Fibroblast of villous mesenchyme (primary cell): ENCODE measurements around the gene THSD4. TPM values are rescaled to one million over a fixed set of nuclear protein-coding genes. Genes with fewer than 3 reads are reported as not detected.

ENCODE experiments used
- DNase-seq: peaks from one replicate; pipeline ENCODE4 v3.0.0-alpha.2; 2010; ENCODE audit warnings: low read depth
- H3K4me3 ChIP-seq: 2 replicates; pipeline ENCODE4 v1.5.1; 2011; ENCODE audit warnings: low read depth, mild to moderate bottlenecking, low read length
- CTCF ChIP-seq: IDR thresholded peaks from 2 replicates; pipeline ENCODE4 v1.5.1; 2012; ENCODE audit warnings: low read depth, mild to moderate bottlenecking, low read length; ENCODE audit not compliant: insufficient read depth
- total RNA-seq: library from RNA; depleted of rRNA; stranded (reverse); fragments of >200 nt; gene quantifications from 2 replicates; pipeline ENCODE4 v1.2.3, GENCODE V29; 2012

The THSD4 gene
- total RNA-seq, 1 donor = 76.4 TPM

GRCh38 chr15:71230303-71230702, 115.0 kb downstream of the THSD4 start:
- TF ChIP-seq CTCF = no peak
- H3K4me3 ChIP-seq = no peak overlapping the region
- no peak for DNase-seq

DNA sequence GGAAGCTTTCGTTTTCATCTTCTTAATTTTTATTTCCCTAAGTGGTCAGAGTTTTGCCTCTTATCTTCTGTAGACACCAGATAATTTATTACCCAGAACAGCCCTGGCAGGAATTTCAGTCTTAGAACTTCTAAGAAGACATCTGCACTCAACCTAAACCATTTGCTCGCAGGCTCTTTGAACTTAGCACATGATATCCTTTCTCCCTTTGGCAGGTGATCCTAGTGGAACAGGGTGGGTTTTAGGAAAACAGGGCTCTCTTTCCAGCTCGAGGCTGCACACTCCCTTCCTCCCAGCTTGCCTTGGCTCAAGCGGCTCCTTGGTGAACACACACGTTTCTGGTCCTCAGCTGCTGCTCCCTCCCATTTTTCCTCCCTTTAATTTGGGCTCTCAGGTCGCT, 116.5 kb downstream of the THSD4 start:
- H3K4me3 ChIP-seq = no peak overlapping the region
- peak; percentile 70 for DNase-seq
- no peak for TF ChIP-seq CTCF

DNA sequence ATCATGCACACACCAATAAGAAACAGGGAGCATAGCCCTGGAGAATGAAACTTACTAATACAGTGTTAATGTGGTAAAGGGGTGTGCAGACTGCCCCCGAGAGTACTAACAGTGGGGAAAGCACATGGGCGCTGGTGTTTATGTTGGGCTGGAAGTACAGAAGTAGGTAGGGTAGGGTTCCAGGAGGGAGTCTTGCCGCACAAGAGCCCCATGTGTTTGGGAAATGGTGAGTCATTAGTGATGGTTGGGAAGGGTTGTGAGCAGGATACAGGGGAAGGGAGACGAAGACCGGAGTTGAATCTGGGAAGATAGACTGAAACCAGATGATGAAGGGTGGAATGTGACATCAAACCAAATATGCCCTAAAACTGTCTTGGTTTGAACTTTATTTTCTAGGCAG, 117.1 kb downstream of the THSD4 start:
- no peak for DNase-seq
- no peak overlapping the region for H3K4me3 ChIP-seq
- no peak for TF ChIP-seq CTCF

DNA sequence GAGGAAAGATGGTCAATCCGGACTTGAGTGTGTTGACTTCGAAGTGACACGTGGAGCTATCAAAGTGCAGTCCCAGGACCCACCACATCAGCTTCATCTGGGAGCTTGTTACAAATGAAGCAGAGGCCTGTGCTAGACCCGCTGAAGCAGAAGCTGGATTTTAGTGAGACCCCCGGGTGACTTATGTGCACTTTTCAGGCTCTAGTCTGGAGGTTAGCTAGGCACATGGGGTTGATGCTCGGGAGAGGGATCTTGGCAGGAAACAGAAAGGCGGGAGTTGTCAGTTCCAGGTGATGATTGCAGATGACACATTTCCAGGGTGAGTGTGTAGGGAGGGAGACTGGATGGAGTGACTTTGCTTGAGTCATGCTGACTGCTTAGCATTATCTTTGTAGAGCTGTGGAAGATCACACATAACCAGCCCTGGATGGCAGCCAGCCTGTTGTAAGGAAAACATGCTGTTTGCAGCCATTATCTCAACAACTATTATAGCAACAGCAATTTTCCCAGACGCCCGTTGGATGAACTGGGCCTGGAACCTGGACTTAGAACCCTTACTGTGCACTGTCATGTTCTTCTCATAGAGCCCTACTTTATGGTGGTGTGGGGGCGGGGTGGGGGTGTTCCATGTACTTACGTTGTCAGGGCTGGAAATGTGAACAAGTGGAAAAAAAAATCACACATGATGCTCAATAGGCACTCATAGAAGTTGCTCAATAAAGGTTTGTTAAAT, 122.4 kb downstream of the THSD4 start:
- no peak for TF ChIP-seq CTCF
- H3K4me3 ChIP-seq = no peak overlapping the region
- peak; percentile 98 for DNase-seq

- H3K4me3 ChIP-seq = no peak overlapping the region
- no peak for TF ChIP-seq CTCF
- no peak for DNase-seq
Observed at GRCh38 chr15:71238926-71239325, 123.7 kb downstream of the THSD4 start.

DNA sequence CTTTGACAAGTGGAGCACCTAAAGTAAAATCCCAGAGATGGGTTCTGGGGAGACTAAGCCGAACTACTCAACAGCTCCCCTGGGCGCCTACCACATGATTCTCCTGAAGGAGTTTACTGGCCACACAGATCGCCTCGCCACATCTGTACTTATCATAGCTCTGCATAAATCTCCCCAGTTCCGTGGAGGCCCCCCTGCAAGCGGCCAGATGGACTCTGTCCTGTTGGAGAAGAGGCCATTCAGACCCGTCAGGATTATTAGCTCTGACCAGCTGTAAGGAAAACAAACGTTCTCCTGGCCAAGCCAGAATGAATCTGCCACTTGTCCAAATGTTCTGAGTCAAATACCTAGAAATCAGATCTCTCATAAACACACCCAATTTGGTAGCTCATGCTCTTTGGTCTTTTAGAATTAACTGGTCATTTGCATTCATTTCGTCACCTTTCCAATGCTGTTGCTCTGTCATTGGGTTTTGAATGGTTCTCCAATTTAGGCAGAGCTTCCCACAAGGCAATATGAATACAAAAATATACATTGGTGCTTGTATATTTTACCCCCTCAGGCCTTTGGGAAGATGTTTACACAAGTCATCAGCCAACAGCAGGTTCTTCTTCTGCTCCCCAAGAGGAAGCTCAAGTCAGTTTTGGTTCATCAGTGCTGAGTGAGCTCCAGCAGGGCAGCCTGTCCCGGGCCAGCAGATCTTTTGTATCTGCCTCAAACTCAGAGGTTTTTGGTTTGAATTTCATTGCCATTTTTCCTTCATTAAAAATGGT, 124.5 kb downstream of the THSD4 start:
- DNase-seq = peak; percentile 70
- no peak overlapping the region for H3K4me3 ChIP-seq
- no peak for TF ChIP-seq CTCF

- H3K4me3 ChIP-seq = no peak overlapping the region
- peak; percentile 81 for DNase-seq
- no peak for TF ChIP-seq CTCF
Observed at GRCh38 chr15:71242292-71242691, 127.0 kb downstream of the THSD4 start.
